Right atrium auricular region (tissue), 2 donors: ENCODE results near the gene NGRN. TPM values are rescaled to one million over a fixed set of nuclear protein-coding genes. Genes with fewer than 3 reads are reported as not detected.

Source experiments
- DNase-seq: peaks from one replicate; pipeline ENCODE4 v3.0.0-alpha.2; 2019; ENCODE audit warnings: low spot score
- H3K27ac ChIP-seq, 2 donors: fragments of 200-600 bp; sonication (generic); 1 replicate in 1 of 2; 2 replicates in 1 of 2; pipeline ENCODE4 v1.5.1; 2016 to 2019
- H3K27me3 ChIP-seq, 2 donors: fragments of 200-600 bp; sonication (generic); one replicate each; pipeline versions ENCODE4 v1.5.1 to v1.6.0; 2017 to 2019
- H3K36me3 ChIP-seq: fragments of 200-600 bp; sonication (generic); one replicate; pipeline ENCODE4 v1.5.1; 2016
- H3K4me1 ChIP-seq, 2 donors: fragments of 200-600 bp; sonication (generic); one replicate each; pipeline versions ENCODE4 v1.5.1 to v1.6.0; 2017 to 2019
- H3K4me3 ChIP-seq, 2 donors: fragments of 200-600 bp; sonication (generic); 1 replicate in 1 of 2; 2 replicates in 1 of 2; pipeline ENCODE4 v1.5.1; 2017 to 2019; ENCODE audit warnings: mild to moderate bottlenecking in 1 of 2, moderate library complexity in 1 of 2
- H3K9me3 ChIP-seq, 2 donors: fragments of 200-600 bp; sonication (generic); one replicate each; pipeline ENCODE4 v1.5.1; 2019
- total RNA-seq, 2 donors: library from RNA; depleted of rRNA; stranded (reverse); fragments of >200 nt; gene quantifications; one replicate each; pipeline ENCODE4 v1.1.0, GENCODE V29; 2016
- TF ChIP-seq, protein P1 (sequence below), 2 donors: fragments of 200-600 bp; sonication (generic); IDR thresholded peaks; one replicate each; pipeline ENCODE4 v1.5.1; 2019; ENCODE audit warnings: antibody characterized with exemption in 2 of 2

The NGRN gene
- total RNA-seq, 2 donors from 2014 or later = 107 to 110 TPM

DNA sequence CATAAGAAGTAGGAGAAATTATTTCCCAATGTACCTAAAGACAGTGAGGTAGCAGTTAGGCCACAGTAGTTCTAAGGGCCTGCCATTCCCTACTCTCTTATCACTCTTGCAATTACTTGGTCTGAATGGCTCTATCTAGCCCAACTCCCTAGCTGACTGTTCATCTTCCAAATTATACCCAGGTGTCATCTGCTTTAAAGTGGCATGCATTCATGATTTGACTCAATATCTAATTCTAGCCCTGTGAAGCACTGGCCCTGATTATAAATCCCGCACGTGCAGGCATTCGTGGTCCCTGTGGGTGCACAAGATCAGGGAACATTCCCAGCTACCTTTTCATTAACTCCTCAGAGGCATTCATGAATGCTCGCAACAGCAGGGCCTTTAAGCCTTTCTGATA, 43.5 kb downstream of the NGRN start:
- Histone ChIP-seq H3K27me3 (no peaks in the 10 kb centered on the region), H3K4me3 (no peak overlapping the region), H3K9me3 (no peaks in the 10 kb centered on the region), H3K4me1 (no peaks in the 10 kb centered on the region), H3K36me3 (no peaks in the 10 kb centered on the region), H3K27ac (no peak overlapping the region)
- peak; percentile 46 for DNase-seq
- TF ChIP-seq, protein P1, sequence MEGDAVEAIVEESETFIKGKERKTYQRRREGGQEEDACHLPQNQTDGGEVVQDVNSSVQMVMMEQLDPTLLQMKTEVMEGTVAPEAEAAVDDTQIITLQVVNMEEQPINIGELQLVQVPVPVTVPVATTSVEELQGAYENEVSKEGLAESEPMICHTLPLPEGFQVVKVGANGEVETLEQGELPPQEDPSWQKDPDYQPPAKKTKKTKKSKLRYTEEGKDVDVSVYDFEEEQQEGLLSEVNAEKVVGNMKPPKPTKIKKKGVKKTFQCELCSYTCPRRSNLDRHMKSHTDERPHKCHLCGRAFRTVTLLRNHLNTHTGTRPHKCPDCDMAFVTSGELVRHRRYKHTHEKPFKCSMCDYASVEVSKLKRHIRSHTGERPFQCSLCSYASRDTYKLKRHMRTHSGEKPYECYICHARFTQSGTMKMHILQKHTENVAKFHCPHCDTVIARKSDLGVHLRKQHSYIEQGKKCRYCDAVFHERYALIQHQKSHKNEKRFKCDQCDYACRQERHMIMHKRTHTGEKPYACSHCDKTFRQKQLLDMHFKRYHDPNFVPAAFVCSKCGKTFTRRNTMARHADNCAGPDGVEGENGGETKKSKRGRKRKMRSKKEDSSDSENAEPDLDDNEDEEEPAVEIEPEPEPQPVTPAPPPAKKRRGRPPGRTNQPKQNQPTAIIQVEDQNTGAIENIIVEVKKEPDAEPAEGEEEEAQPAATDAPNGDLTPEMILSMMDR (IDR thresholded peaks at IDR 0.05) = no peak

DNA sequence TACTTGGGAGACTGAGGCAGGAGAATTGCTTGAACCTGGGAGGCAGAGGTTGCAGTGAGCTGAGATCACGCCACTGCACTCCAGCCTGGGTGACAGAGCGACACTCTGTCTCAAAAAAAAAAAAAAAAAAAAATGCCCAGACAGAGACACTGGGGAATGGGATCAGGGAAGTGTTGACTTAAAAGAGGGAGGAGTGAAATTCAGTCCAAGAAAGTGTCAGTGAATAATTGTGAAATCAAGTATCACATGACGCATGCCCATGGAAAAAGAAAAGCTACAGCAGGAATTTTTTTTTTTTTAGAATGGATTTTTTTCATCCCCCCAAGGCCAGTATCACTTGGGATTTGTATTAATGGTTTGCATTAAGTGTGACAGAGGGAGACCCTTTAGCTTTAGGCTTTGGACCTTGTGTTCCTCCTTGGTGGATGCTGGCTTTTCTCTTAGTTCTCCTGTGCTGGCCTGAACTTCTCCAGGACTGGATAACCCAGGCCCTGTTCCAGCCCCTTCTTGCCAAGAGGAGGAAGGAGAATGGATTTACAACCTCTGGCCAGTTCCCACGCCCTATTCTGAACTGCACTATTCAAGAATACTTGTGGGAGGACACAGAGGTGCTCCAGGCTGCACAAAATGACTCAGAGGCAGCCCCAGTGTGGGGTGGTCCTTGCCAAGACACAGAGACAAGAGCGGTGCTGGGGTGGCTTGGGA, 50.0 kb downstream of the NGRN start:
- H3K27ac ChIP-seq = peak overlapping the region; percentile 54 to 60
- DNase-seq = peak; percentile 75
- TF ChIP-seq, protein P1 (IDR thresholded peaks at IDR 0.05) = no peak
- peaks cover 0 to 25% of the 10 kb centered on the region in 2 donors for H3K4me1 ChIP-seq
- H3K36me3 ChIP-seq = no peaks in the 10 kb centered on the region
- H3K4me3 ChIP-seq = no peak overlapping the region
- no peaks in the 10 kb centered on the region for H3K9me3 ChIP-seq
- H3K27me3 ChIP-seq = no peaks in the 10 kb centered on the region

DNA sequence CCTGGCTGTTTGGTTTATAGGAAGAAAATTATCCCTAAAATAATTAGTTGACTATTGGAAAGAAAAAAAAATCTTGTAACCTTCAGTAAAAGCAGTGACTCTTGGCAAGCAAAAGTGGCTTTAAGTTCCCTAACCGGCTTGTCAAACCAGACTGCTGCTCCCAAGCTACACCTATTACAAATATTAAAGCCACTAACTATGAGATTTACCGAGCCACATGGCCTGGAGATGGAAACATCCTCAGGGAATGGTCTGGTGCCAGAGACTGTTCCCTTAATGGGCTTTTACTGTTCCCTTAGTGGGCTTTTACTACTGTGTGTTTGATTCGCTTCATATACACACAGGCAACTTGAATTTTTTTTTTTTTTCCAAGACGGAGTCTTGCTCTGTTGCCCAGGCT, 50.7 kb downstream of the NGRN start:
- no peak overlapping the region for H3K4me3 ChIP-seq
- H3K9me3 ChIP-seq = no peaks in the 10 kb centered on the region
- TF ChIP-seq, protein P1 (IDR thresholded peaks at IDR 0.05) = no peak
- H3K27ac ChIP-seq = peak overlapping the region; percentile 54 to 60
- DNase-seq = peak; percentile 44
- no peaks in the 10 kb centered on the region for H3K36me3 ChIP-seq
- no peaks in the 10 kb centered on the region for H3K27me3 ChIP-seq
- H3K4me1 ChIP-seq = peaks cover 0 to 27% of the 10 kb centered on the region in 2 donors

DNA sequence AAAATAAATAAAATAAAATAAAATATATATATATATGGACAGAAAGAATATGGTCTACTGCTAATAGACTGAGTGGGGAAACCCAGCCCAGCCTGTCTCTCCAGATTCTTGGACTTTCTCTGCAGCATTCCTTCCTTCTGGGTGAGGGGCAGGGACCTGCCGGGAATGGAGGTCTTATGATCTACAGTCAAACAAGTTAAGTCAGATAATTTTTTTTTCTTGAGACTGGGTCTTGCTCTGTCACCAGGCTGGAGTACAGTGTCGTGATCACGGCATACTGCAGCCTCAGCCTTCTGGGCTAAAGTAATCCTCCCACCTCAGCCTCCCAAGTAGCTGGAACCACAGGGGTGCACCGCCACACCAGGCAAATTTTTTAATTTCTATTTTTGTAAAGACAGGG, 53.1 kb downstream of the NGRN start:
- TF ChIP-seq, protein P1 (IDR thresholded peaks at IDR 0.05) = no peak
- H3K27me3 ChIP-seq = no peaks in the 10 kb centered on the region
- H3K27ac ChIP-seq = no peak overlapping the region
- no peak overlapping the region for H3K4me3 ChIP-seq
- no peaks in the 10 kb centered on the region for H3K9me3 ChIP-seq
- peaks cover 0 to 27% of the 10 kb centered on the region in 2 donors for H3K4me1 ChIP-seq
- peak; percentile 34 for DNase-seq
- no peaks in the 10 kb centered on the region for H3K36me3 ChIP-seq

GRCh38 chr15:90320062-90320884, 54.8 kb downstream of the NGRN start:
- peak overlapping the region in 1 of 2 donors; percentile 16 for H3K4me3 ChIP-seq
- H3K27ac ChIP-seq = peak overlapping the region in 1 of 2 donors; percentile 33
- no peaks in the 10 kb centered on the region for H3K27me3 ChIP-seq
- H3K36me3 ChIP-seq = no peaks in the 10 kb centered on the region
- peak; percentile 84 for DNase-seq
- TF ChIP-seq, protein P1 (IDR thresholded peaks at IDR 0.05) = peak; percentile 90 to 98
- H3K9me3 ChIP-seq = no peaks in the 10 kb centered on the region
- peaks cover 0 to 21% of the 10 kb centered on the region in 2 donors for H3K4me1 ChIP-seq
